Measurements from ENCODE around the gene AFAP1L1. TPM values are rescaled to one million over a fixed set of nuclear protein-coding genes. Genes with fewer than 3 reads are reported as not detected.
A peak's percentile ranks its signal among the peaks of the same experiment; 100 is the strongest.

Gene AFAP1L1
- total and polyA plus RNA-seq, 12 donors = 30.3 to 61.6 (median 43.5) TPM

- 85 to 86% methylated on average over 13 of the region's 13 CpGs for WGBS, 2 donors
- no peak overlapping the region for H3K4me3 ChIP-seq
- ATAC-seq (no peak), DNase-seq (no peak)
- peaks cover 0 to 10% (median 0%) of the 10 kb centered on the region in 7 donors for H3K27me3 ChIP-seq
- TF ChIP-seq, protein P1, sequence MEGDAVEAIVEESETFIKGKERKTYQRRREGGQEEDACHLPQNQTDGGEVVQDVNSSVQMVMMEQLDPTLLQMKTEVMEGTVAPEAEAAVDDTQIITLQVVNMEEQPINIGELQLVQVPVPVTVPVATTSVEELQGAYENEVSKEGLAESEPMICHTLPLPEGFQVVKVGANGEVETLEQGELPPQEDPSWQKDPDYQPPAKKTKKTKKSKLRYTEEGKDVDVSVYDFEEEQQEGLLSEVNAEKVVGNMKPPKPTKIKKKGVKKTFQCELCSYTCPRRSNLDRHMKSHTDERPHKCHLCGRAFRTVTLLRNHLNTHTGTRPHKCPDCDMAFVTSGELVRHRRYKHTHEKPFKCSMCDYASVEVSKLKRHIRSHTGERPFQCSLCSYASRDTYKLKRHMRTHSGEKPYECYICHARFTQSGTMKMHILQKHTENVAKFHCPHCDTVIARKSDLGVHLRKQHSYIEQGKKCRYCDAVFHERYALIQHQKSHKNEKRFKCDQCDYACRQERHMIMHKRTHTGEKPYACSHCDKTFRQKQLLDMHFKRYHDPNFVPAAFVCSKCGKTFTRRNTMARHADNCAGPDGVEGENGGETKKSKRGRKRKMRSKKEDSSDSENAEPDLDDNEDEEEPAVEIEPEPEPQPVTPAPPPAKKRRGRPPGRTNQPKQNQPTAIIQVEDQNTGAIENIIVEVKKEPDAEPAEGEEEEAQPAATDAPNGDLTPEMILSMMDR (IDR thresholded peaks at IDR 0.05) = no peak
- peaks cover 25 to 94% (median 66%) of the 10 kb centered on the region in 9 donors for H3K4me1 ChIP-seq
- H3K27ac ChIP-seq = peak overlapping the region in 8 of 10 donors; percentile 31 to 97 (median 84)
- peaks cover 0 to 71% (median 27%) of the 10 kb centered on the region in 9 donors for H3K36me3 ChIP-seq
- intact Hi-C loops (cut with DNase I) = no loop called here
- H3K9me3 ChIP-seq = no peaks in the 10 kb centered on the region
Observed at GRCh38 chr5:149301049-149301743, 29.5 kb downstream of the AFAP1L1 start.

- peaks cover 0 to 78% (median 34%) of the 10 kb centered on the region in 9 donors for H3K36me3 ChIP-seq
- WGBS, 2 donors = 77% methylated on average over 8 of the region's 8 CpGs
Observed at GRCh38 chr5:149301744-149302380, 30.2 kb downstream of the AFAP1L1 start.

GRCh38 chr5:149302641-149303040 is 31.0 kb downstream of the AFAP1L1 start:
- peak overlapping the region in 9 of 10 donors; percentile 6 to 97 (median 66) for H3K27ac ChIP-seq
- 78 to 89% methylated on average over 5 of the region's 5 CpGs for WGBS, 2 donors
- intact Hi-C loops (cut with DNase I) = no loop called here
- H3K9me3 ChIP-seq = no peaks in the 10 kb centered on the region
- H3K4me1 ChIP-seq = peaks cover 23 to 84% (median 53%) of the 10 kb centered on the region in 9 donors
- no peak for ATAC-seq
- H3K27me3 ChIP-seq = peaks cover 0 to 10% (median 0%) of the 10 kb centered on the region in 7 donors
- TF ChIP-seq, protein P1 (IDR thresholded peaks at IDR 0.05) = no peak
- H3K36me3 ChIP-seq = peaks cover 0 to 86% (median 35%) of the 10 kb centered on the region in 9 donors
- no peak overlapping the region for H3K4me3 ChIP-seq
- no peak for DNase-seq

More at GRCh38 chr5:149301744-149302380, 30.2 kb downstream of the AFAP1L1 start:
- intact Hi-C loops (cut with DNase I) = no loop called here
- no peaks in the 10 kb centered on the region for H3K9me3 ChIP-seq
- H3K4me3 ChIP-seq = no peak overlapping the region
- H3K27ac ChIP-seq = peak overlapping the region in 9 of 10 donors; percentile 6 to 97 (median 79)
- no peak for DNase-seq
- ATAC-seq = no peak
- TF ChIP-seq, protein P1 (IDR thresholded peaks at IDR 0.05) = no peak
- H3K4me1 ChIP-seq = peaks cover 23 to 87% (median 59%) of the 10 kb centered on the region in 9 donors
- peaks cover 0 to 10% (median 0%) of the 10 kb centered on the region in 7 donors for H3K27me3 ChIP-seq

- Histone ChIP-seq H3K36me3 (peaks cover 0 to 92% (median 39%) of the 10 kb centered on the region in 9 donors), H3K27me3 (peaks cover 0 to 10% (median 0%) of the 10 kb centered on the region in 7 donors), H3K4me1 (peaks cover 17 to 78% (median 47%) of the 10 kb centered on the region in 9 donors), H3K4me3 (no peak overlapping the region), H3K9me3 (no peaks in the 10 kb centered on the region), H3K27ac (peak overlapping the region in 5 of 10 donors; percentile 60 to 97 (median 70))
- intact Hi-C loops (cut with DNase I) = no loop called here
- ATAC-seq (no peak), DNase-seq (no peak)
- WGBS, 2 donors = 71 to 75% methylated on average over 4 of the region's 4 CpGs
- TF ChIP-seq, protein P1 (IDR thresholded peaks at IDR 0.05) = no peak
Observed at GRCh38 chr5:149303210-149303609, 31.6 kb downstream of the AFAP1L1 start.
